ENCODE results near the gene CXADR.

DNA sequence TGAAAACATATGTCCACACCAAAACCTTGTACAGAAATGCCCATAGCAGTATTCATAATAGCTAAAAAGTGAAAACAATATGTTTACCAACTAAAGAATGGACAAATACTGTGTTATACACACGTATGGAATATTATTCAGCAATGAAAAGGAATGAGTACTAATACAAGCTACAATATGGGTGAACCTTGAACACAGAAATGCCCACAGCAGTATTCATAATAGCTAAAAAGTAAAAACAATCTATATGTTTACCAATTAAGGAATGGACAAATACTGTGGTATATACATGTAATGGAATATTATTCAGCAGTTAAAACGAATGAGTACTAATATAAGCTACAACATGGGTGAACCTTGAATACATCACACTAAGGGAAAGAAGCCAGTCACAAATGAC, 96.8 kb downstream of the CXADR start:
- no peak for TF ChIP-seq EZH2phosphoT487 (IDR thresholded peaks at IDR 0.05)
- TF ChIP-seq, protein P1, sequence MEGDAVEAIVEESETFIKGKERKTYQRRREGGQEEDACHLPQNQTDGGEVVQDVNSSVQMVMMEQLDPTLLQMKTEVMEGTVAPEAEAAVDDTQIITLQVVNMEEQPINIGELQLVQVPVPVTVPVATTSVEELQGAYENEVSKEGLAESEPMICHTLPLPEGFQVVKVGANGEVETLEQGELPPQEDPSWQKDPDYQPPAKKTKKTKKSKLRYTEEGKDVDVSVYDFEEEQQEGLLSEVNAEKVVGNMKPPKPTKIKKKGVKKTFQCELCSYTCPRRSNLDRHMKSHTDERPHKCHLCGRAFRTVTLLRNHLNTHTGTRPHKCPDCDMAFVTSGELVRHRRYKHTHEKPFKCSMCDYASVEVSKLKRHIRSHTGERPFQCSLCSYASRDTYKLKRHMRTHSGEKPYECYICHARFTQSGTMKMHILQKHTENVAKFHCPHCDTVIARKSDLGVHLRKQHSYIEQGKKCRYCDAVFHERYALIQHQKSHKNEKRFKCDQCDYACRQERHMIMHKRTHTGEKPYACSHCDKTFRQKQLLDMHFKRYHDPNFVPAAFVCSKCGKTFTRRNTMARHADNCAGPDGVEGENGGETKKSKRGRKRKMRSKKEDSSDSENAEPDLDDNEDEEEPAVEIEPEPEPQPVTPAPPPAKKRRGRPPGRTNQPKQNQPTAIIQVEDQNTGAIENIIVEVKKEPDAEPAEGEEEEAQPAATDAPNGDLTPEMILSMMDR (IDR thresholded peaks at IDR 0.05) = no peak
